Endothelial cell of umbilical vein (primary cell): ENCODE data around the gene AGBL5.

Experiments
- EZH2 ChIP-seq: IDR thresholded peaks from 2 replicates; pipeline ENCODE4 v1.6.1; 2012; ENCODE audit warnings: borderline replicate concordance, low read depth, mild to moderate bottlenecking, moderate library complexity, low read length, inconsistent platforms; ENCODE audit not compliant: severe bottlenecking
- POLR2A ChIP-seq: IDR thresholded peaks from 2 replicates; pipeline ENCODE4 v1.6.1; 2012; ENCODE audit warnings: low read depth, mild to moderate bottlenecking, control low read depth, low read length
- TF ChIP-seq, protein P1 (sequence below), 2 donors: IDR thresholded peaks; 1 replicate in 1 of 2; 2 replicates in 1 of 2; pipeline ENCODE4 v1.5.1; 2011; ENCODE audit warnings: low read length in 2 of 2, mild to moderate bottlenecking in 2 of 2, moderate library complexity in 2 of 2, control low read depth in 1 of 2, inconsistent platforms in 1 of 2, low read depth in 1 of 2; ENCODE audit not compliant: insufficient read depth in 1 of 2; ENCODE audit errors: extremely low read depth in 1 of 2

DNA sequence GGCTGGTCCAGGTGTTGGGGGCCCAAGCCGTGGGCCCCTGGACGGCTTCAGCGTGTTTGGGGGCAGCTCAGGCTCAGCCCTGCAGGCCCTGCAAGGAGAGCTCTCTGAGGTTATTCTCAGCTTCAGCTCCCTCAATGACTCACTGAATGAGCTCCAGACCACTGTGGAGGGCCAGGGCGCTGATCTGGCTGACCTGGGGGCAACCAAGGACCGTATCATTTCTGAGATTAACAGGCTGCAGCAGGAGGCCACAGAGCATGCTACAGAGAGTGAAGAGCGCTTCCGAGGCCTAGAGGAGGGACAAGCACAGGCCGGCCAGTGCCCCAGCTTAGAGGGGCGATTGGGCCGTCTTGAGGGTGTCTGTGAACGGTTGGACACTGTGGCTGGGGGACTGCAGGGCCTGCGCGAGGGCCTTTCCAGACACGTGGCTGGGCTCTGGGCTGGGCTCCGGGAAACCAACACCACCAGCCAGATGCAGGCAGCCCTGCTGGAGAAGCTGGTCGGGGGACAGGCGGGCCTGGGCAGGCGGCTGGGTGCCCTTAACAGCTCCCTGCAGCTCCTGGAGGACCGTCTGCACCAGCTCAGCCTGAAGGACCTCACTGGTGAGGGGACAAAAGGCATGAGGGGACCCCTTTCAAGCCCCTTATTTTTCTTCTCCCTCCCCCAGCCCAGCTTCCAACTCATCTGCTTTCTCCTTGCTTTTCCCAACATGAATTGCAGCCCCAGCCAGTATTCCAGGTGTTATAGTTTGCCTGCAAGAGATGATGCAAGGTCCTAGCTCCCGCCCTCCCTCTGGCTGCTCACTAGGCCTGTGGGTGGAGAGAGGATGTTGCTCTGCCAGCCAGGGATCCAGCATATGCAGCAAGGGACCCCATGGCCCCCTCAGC lies 32.2 kb downstream of the AGBL5 start:
- TF ChIP-seq, protein P1, sequence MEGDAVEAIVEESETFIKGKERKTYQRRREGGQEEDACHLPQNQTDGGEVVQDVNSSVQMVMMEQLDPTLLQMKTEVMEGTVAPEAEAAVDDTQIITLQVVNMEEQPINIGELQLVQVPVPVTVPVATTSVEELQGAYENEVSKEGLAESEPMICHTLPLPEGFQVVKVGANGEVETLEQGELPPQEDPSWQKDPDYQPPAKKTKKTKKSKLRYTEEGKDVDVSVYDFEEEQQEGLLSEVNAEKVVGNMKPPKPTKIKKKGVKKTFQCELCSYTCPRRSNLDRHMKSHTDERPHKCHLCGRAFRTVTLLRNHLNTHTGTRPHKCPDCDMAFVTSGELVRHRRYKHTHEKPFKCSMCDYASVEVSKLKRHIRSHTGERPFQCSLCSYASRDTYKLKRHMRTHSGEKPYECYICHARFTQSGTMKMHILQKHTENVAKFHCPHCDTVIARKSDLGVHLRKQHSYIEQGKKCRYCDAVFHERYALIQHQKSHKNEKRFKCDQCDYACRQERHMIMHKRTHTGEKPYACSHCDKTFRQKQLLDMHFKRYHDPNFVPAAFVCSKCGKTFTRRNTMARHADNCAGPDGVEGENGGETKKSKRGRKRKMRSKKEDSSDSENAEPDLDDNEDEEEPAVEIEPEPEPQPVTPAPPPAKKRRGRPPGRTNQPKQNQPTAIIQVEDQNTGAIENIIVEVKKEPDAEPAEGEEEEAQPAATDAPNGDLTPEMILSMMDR (IDR thresholded peaks at IDR 0.05; ENCODE audit: extremely low read depth in 1 of 2, insufficient read depth in 1 of 2, low read depth in 1 of 2, low read length in 2 of 2): no peak
- no peak for TF ChIP-seq POLR2A
- no peak for TF ChIP-seq EZH2
